Sigmoid colon (tissue), 3 donors: Measurements from ENCODE around the gene PAK1.

Source experiments
- CTCF ChIP-seq, 4 experiments: fragments of 450-650 bp in 3 of 4; fragments of 200-600 bp in 1 of 4; IDR thresholded peaks; one replicate each; pipeline ENCODE4 v1.5.1; 2016 to 2019; ENCODE audit warnings: antibody characterized with exemption in 4 of 4, mild to moderate bottlenecking in 3 of 4, moderate library complexity in 2 of 4
- POLR2A ChIP-seq, 2 donors: fragments of 450-650 bp; IDR thresholded peaks; one replicate each; pipeline ENCODE4 v1.6.1; 2016; ENCODE audit warnings: antibody characterized with exemption in 2 of 2, mild to moderate bottlenecking in 2 of 2, moderate library complexity in 2 of 2

DNA sequence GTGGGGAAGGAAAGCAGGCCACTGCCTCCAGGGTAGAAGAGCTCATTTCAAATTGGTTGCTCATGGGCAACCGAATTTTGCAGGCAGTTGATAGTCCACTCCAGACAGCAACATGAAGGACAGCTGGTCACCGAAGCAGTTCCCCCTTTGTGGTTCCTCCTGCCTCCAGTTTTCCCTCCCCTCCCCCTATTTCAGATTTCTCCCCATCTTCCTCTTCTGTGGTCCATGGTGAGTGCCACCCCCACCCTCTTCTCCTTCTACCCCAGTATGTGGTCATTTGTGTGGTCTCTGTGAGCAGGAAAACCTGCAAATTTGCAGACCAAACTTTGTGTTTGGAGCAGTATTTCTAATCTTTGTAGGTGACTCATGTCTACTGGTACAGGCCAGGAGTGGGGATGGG, 38.2 kb upstream of the PAK1 start:
- no peak for TF ChIP-seq POLR2A (IDR thresholded peaks at IDR 0.05)
- no peak for TF ChIP-seq CTCF (IDR thresholded peaks at IDR 0.05)
